Gastrocnemius medialis (tissue), 4 donors: ENCODE results near the gene OR10A2.

ENCODE experiments used
- CTCF ChIP-seq, 5 experiments: fragments of 450-650 bp in 3 of 5; fragments of 200-600 bp in 2 of 5; sonication (generic) in 2 of 5; IDR thresholded peaks in 4 of 5; conservative IDR thresholded peaks in 1 of 5; 1 replicate in 4 of 5; 2 replicates in 1 of 5; pipeline ENCODE4 v1.5.1; 2016 to 2019; ENCODE audit warnings: antibody characterized with exemption in 5 of 5, mild to moderate bottlenecking in 3 of 5, moderate library complexity in 3 of 5
- POLR2A ChIP-seq, 2 donors: fragments of 450-650 bp; IDR thresholded peaks; one replicate each; pipeline ENCODE4 v1.6.1; 2017; ENCODE audit warnings: antibody characterized with exemption in 2 of 2, mild to moderate bottlenecking in 2 of 2, moderate library complexity in 2 of 2

- no peak for TF ChIP-seq CTCF (IDR thresholded peaks at IDR 0.05 in 4 of 5, conservative IDR thresholded peaks at IDR 0.05 in 1 of 5)
- no peak for TF ChIP-seq POLR2A (IDR thresholded peaks at IDR 0.05)
Measured at GRCh38 chr11:6875761-6876160, 12.9 kb downstream of the OR10A2 start.
